Measurements from ENCODE around the gene TCF4.
"Not testable (repeated sequence)": the region's sequence is repeated elsewhere in the genome, so short reads cannot be mapped to it uniquely, and the experiment has no call there.

The TCF4 gene

DNA sequence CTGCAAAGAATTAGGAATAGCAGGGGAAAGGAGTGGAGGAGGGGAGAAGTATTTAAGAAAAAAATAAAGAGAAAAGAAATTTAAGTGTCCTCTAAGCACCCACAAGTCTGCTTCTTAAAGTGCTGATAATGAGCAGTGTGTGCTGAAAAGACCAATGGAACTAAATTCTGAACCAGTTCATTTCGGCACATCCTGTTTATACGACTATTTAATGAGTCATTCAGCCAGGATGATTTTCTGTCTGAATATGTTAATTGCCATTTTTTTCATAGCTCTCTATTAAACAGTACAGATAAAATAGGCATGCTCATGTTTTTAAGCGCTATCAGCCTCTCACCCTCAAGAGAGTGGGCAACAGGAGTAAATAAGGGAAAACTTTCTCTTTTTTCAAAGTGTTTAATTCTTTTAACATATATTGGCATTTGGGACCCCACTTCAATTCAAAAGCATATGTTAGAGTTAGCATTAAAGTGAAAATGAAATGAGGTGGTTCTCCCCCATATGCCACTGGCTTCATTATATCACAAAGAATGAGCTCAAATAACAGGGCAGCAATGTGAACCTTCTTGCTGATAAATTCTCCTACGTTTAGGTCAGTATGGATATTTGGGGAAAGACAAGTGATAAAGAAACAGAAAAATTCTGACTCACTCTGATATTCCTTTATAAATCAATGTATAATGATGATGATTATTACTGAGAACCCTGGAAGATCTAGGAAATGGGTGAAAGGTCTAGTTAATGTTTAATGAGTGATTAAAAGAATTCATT lies 87.5 kb downstream of the TCF4 start:
- DNase-seq: no peak

DNA sequence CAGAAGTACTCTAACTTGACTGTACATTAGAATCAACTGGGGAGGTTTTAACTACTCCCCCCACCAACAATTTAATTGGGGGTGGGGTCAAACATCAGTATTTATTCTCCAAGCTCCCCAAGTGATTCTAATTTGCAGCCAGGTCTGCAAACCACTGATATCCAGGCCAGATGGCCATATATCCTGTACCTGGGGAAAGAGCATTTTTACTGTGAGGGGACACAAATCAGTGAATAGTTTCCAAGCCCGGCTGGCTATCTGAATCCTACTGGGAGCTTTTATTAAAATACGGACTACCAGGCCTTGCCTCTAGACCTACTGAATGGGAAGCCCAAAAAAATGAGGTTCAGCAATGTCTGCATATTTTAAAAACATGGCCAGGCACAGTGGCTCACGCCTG lies 88.5 kb downstream of the TCF4 start:
- no peak for DNase-seq

DNA sequence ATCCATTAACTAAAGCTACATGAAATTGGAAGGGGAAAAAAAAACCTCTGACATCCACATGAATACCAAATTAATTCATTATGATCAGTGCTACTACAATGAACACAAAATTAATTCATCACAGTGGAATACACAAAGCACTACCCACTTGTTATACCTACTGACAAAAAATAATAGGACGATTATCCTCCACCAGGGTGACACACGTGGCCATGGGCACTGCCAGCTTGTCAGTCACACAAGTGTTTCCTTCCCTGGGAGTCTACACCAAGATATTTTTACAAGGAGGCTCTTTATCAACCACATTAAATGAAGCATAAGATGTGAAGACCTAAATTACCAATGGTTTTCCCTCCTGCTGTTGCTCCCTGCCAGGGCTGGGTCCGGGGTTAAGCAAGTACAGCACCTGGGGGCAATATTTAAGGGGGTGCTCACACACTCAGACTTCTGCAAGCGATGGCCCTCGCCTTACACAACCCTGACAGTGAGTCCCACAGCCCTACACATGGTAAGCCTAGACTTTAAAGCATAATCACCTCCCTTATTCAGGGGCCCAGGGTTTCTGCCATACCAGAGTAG lies 90.1 kb downstream of the TCF4 start:
- no peak for DNase-seq

DNA sequence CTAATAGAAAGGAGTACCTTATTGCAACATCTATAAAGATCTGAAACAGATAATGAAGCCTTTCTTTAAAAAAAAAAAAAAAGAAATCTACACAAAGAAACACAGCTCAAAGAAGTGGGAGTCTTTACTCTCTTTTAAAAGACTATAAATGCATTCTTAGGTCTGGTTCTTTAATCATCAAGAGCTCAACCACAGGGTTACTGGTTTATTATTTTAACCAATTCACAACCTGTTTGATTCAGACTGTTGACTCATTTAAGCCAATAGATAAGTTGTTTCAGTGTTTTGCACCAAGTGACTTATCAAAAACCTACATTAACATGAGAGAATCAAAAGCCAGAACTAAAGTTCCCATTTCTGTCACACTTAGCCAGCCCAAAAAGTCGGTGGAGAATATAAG lies 93.1 kb downstream of the TCF4 start:
- no peak for DNase-seq

DNA sequence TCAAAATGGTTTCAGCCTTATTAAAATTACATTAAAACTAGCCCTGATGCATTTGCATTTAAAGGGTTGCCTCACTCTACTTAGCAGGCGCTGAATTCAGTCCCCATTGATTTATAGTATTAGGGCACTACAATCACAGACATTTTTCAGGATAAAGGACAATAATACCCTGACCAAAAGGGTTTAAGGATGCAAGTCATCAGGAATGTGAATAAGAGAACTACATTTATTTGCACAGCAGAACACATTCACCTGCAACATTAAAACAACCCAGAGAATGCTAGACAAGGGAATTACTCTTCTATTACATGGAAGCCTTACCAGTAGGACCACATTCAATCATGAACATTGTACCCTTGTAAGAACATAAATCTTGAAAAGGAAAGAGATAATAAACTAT lies 93.6 kb downstream of the TCF4 start:
- DNase-seq: peak; percentile 71

DNA sequence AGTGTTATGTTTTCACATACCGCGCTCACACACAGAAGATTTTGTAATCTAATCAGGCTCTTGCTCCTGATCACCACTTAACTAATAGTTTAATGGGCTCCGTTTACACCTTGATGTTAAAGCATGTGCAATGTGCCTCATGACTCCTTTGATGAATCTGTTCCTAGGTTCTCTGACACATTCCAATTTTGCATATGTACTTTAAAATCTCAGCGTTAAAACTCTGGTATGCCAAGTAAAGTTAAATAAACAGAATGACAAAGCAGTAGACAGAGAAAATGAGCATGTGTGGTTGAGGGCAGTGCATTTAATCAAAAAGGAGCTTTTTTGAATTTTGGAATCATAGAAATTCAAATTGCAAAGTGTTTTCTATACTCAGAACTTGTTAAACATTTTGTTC lies 96.4 kb downstream of the TCF4 start:
- DNase-seq: no peak

DNA sequence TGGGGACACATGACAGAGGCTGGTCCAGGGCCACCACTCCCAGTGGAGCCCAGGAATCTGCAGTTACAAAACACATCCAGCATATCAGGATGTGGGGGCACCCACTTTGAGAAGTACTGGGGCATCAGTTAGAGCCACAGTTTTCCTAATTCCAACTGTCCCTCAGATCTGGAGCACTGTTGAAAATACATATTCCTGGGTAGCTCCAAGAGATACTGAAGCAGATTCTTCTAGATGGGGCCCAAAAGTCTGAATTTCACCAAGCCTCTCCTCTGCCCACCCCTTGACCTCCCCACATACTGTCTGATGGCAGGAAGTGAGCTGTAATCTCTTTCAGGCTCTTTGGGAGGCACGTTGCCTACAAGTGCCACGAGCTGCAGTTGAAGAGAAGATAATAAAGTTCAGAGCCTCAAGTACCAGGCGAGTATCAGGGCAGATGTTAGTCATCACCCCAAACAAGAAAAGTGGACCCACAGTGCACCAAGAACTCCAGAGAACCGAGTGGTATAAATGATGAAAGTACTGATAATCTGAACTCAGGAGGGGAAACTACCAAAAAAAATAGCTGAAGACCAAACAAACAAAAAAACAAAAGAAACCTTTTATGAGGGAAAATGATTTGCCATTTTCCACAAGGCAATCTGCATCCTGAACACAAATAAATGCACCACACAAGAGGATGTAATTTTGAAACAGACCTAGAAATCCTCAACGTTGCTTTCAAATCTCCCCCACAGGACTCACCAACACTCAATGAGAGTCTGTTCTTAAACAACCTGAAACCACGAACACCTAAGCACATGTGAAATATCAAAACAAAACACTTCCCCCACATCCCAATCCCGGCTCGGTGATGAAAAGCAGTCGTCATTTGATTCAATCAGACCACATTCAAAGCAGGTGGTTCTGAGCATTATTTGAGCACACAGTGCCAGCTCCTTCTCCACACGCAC lies 98.7 kb downstream of the TCF4 start:
- DNase-seq: peak; percentile 89

DNA sequence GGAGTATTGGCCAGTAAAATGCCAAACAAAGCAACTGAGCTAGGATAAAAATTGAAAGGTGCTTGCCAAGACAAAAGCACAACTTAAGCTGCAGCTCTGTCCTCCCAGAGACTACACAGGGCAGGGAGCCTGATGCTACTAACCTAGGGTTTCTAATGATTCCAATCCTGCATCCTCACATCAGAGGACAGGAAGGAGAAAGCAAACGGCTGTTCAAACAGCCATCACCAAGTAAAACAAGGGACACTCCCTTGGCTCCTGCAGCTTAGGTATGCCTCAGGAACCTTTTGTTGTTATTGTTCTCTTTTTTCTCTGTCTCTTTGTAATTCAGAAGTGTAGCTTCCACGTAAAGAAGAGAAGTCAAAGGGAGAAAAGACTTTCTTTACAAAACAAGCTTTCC lies 99.5 kb downstream of the TCF4 start:
- no peak for DNase-seq

DNA sequence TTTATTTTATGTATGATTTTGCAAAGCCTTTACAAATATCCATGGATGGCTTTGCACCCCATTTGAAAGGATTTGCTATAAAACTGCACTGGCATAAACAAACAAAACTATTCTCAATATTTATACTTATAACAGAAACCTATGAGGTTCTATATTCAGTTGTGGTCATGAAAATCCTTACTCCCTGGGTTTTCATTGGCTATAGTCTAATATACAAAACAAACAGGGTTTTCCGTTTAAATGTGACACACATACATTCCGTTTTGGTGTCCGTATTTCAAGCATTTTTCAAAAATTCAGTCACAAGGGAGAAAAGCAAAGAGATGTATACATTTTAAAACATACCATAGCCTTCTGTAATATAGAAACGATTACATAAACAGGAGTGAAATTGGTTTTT lies 100.0 kb downstream of the TCF4 start:
- DNase-seq: no peak

DNA sequence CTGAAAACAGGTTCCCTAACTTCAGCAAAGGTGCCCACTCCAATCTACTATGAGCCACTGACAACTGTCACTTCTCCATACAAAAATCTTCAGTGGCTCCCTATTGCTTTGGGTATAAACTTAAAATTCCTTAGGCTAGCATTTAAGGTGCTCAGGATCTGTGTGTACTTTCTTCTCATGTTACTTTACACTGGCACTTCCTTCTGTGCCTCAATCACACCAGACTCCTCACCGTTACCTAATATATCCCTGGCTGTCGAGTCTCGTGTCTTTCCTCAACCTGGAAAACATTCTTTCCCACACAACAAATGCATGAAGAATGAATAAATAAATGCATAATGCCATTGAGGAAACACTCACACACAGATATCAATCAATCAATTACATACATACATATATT lies 101.1 kb downstream of the TCF4 start:
- DNase-seq: no peak

DNA sequence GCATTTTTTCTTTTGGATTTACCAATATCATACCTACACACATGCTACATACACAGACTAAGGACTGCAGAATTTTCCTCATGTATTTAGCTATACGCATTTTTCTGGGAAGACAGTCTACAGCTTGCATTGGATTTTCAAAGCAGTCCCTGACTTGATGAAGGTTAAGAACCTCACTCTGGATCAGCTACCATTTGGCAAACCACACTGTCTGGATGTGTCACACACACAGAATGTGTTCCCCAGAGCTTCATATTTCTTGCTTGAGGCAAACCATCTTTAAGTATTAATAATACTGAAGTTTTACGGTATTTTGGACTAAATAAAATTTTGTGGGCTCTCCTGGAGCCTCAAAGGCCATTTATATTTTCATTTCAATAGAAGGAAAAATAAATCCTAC lies 102.3 kb downstream of the TCF4 start:
- DNase-seq: no peak

DNA sequence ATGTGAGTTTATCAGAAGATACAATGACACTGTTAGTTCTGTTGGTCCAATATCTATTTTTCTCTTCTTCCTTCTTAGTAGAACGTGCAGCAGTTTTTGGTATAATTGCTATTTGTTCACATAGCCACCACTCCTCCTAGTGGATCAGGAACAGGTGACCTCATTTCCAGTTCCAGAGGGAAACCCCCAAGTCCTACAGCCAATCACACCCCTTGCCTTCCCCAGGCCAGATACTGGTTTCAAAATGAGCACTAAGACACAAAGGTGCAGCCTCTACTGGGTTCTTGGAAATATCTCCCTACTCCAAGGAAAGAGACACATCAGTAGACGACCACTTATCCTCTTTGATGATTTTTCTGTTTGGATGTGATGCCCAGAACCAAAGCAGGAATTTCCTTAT lies 103.2 kb downstream of the TCF4 start:
- no peak for DNase-seq

DNA sequence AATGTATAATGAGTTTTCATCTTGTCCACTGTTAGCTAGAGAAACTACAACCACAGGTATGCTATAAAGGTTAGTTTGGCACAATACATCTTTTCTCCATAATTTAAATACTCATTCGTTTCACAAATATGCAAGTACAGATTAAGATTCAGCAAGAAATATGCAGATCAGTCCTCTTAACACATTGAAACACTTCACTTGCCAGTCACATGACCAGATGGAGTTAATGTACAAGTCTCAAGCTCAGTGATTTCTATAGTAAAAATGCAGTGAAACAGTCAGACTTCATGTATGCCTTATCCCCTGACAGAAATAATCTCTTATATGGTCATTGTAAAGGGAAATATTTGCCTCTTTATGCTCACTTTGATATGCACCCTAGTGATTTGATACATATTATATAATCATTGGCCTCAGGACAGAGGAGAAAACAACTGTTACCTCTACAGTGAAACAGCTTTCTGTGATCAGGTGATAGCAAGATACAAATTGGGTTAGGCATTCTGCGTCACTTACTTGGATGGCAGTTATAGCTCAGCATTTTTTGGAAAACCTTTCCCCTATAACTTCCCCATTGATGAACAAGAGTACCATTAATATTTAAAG lies 104.6 kb downstream of the TCF4 start:
- DNase-seq: no peak

DNA sequence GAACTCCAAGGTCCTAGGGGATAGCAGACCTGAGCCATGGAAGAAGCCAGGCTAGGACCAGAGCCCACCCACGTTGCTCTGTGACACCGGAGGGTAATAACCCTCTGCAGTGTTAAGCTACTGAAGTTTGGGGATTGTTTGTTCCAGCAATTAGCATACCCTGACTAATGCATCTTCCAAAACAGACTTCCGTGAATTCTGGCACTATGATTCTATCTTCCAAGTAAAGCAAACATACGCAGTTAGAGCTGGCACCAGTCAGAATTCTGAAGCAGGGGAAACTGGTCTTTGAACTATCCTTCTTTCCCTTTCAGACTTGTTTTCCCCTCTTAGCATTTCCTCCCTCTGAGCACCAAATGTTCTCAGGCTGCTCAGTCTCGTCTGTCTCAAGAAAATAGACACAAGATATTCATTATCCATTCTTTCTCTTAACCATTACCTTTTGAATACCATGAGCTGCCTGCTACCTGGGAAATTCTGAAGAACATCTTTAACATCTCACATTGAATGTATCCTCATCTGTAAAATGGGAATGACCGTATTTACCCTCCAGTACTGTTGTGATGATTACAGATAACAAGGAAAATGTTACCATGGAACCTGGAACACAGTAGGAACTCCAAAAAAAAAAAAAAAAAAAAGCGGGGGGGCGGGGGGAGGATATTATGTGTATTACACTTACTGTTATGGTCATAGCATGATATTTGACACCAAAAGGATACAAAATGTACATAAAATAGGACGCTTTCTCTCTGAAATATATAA lies 108.2 kb downstream of the TCF4 start:
- DNase-seq: no peak

DNA sequence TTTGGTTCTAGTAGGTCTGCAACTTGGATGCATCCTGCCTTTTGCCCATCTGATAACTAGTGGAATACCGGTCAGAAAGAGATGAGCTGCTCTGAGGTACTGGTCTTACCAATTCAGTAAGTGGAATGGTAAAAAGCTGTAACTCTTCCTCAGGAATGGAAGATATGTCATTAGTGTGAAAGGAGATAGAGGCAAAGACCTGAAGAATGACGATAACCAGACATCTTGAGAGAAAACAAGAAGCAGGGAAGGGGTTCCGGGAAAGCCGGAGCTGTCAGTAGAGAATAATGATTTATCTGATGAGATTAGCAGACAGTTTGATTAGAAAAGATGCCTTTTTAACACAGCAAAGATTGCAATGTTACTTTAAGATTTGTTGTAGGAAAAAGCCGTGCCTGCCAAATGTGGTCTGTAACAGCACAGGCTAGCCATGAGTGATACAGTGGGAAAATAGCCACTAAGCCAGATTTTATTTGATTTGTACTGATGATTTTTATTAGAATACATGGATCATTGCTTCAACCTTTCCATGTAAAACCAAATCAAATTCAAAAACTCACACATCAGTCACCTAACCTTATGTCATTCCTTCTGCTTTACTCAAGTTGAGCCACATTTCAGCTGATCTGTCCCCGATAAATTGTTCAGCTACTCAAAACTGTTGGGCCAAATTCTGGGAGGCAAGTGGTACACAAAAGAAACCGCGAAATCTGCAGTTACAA lies 110.0 kb downstream of the TCF4 start:
- DNase-seq: no peak

DNA sequence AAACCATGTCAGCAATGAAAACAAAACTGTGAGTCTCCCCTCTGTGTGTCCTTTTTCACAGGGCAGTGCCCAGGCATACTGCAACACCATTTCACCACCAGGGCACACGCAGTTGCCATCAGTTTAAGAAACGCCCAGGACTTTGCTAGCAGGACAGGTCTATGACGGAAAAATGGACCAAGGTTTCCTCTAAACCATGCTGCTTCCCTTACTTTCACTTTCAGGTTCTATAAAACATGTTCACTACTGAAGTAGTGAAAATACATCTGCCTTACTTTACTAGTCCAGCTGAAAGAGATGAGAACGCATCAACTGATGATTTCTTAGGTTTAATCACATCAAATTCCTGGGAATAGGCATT lies 110.5 kb downstream of the TCF4 start:
- no peak for DNase-seq

DNA sequence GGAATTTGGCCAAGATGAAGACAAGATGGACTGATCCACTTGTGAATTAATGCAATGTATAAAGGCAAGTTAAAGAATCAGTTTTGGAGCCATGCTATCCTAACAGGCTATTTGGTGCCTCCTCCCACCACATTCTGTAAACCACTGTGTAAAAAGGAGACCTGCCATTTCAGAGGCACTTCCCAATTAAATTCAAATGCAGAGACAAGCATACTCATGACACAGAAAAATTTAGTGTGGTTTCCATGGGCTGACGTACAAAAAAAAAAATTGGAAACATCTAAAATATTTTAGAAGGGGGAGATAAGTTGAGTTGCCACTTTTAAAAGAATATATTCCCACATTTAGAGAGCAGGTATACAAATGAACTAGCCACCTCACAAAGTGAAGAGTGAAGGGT lies 112.1 kb downstream of the TCF4 start:
- no peak for DNase-seq

DNA sequence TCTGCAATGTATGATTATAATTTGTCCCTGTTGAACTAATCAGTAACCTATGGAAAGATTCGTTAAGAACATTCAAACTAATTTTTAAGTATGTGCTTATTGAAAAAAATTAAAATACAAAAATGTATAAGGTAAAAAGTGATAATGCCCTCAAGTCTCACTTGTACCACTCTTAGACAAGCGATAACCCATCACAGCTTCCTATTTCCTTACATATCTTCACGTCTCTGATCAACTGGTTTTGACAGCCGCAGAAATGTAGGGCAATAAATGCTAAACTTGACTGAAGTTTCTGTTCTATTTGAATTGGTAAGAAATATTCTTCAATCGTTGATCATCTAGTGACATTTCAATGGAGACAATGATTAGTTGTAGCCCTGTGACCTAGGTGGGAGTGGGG lies 112.5 kb downstream of the TCF4 start:
- DNase-seq: no peak

DNA sequence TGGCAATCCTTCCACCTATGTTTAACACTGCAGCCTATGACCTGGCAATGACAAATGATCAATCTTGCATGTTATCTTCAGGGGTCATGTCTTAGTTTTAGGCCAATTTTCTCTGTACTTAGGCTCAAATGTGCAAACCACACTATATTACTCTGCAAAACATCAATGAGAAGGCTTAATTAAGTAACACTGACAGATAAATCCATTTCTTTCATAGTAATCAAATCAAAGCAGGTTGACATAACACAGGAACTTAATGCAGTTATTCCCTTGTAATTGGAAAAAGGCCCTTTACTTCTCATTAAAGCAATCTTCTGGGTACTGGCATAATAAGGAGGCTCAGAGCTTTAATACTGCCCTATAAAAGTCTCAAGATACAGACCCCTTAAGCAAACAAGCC lies 114.4 kb downstream of the TCF4 start:
- DNase-seq: no peak

DNA sequence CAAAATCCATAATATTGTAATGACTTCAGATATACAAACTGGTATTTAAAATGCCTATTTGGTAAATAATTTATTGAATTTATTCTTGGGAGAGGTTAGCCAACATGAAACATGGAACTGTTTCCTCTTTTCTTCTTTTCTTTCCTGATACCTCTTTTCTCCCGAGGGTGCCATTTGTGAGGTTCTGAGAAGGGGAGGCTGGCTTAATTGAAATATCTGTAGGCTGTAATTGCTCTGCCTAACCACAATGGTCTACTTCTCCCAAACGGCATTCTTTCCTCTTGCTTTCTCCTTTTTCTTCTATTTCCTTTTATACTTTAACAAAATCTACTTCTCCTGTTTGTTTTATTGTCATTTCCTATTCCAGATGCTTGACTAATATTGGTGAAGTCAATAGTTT lies 114.9 kb downstream of the TCF4 start:
- no peak for DNase-seq

DNA sequence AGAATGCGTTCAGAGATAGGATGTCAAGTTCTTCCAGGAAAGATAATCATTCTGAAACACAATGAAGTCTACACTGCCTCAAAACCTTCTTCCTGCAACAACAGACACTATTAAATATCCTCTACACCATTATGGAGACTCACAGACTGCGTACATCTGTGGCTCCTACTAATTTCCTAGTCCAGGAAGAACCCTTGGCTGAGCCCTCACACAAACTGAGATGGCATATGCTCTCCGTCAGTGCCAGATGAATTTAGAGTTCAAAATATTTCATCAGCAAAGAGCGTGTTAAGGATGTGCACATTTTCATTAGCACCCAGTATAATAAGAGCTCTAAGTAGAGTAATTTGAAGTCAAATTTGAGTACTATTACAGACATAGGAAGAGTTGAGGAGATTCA lies 117.2 kb downstream of the TCF4 start:
- no peak for DNase-seq

DNA sequence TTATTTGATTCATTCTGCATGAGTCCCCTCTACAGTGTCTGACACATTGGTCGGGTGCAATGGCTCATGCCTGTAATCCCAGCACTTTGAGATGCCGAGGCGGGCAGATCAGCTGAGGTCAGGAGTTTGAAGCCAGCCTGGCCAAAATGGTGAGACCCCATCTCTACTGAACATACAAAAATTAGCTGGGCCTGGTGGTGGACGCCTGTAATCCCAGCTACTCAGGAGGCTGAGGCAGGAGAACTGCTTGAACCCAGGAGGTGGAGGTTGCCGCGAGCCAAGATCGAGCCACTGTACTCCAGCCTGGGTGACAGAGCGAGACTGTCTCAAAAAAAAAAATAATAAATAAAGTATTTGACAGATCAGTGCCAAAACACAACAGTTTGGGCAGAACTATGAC lies 118.9 kb downstream of the TCF4 start:
- DNase-seq: not testable (repeated sequence)
